H1 (cell line): ENCODE data around the gene SLC27A2. TPM values are rescaled to one million over a fixed set of nuclear protein-coding genes. Genes with fewer than 3 reads are reported as not detected.

Experiments
- CTCF ChIA-PET: fragments of 300-600 bp; sonication (Branson Sonifier 250); formaldehyde crosslinking; loops from one replicate; lab custom pipeline; 2021; ENCODE audit not compliant: partially characterized antibody; lab: Charles Lee
- POLR2A ChIA-PET: fragments of 300-600 bp; sonication (Branson Sonifier 250); formaldehyde crosslinking; loops from one replicate; lab custom pipeline; 2021; ENCODE audit warnings: inconsistent platforms; ENCODE audit not compliant: partially characterized antibody; lab: Charles Lee
- DNase-seq, 2 experiments: peaks; one replicate each; pipeline versions ENCODE4 v3.0.0 to v3.0.0-alpha.2; 2010 to 2022; ENCODE audit warnings: low spot score in 2 of 2, low read depth in 1 of 2, mixed read lengths in 1 of 2
- FAIRE-seq: peaks from 2 replicates; lab custom pipeline; 2011; peaks lifted over from hg19 to GRCh38; lab: Jason Lieb, UNC
- H2AFZ ChIP-seq: 2 replicates; pipeline ENCODE4 v1.8.1; 2012; ENCODE audit warnings: low read length, inconsistent platforms
- H2AK5ac ChIP-seq: 2 replicates; pipeline ENCODE4 v1.6.1; 2013; ENCODE audit warnings: low read depth, low read length
- H2BK120ac ChIP-seq: replicated peaks from 2 replicates; pipeline ENCODE3; 2013; ENCODE audit warnings: low read depth, low read length, inconsistent platforms
- H2BK12ac ChIP-seq: 2 replicates; pipeline ENCODE4 v1.6.1; 2013; ENCODE audit warnings: low read depth, low read length
- H2BK15ac ChIP-seq: 2 replicates; pipeline ENCODE4 v1.6.1; 2013; ENCODE audit warnings: low read length
- H2BK20ac ChIP-seq: 2 replicates; pipeline ENCODE4 v1.6.1; 2013; ENCODE audit warnings: low read length
- H2BK5ac ChIP-seq: 2 replicates; pipeline ENCODE4 v1.6.1; 2013; ENCODE audit warnings: low read depth, low read length
- H3K14ac ChIP-seq: 2 replicates; pipeline ENCODE4 v1.6.1; 2013; ENCODE audit warnings: inconsistent platforms; ENCODE audit not compliant: insufficient read length
- H3K18ac ChIP-seq: 2 replicates; pipeline ENCODE4 v1.6.1; 2013; ENCODE audit warnings: low read length; ENCODE audit errors: extremely low read depth
- H3K23ac ChIP-seq: 2 replicates; pipeline ENCODE4 v1.6.1; 2013; ENCODE audit warnings: inconsistent platforms; ENCODE audit not compliant: insufficient read length
- H3K23me2 ChIP-seq: 2 replicates; pipeline ENCODE4 v1.6.1; 2013; ENCODE audit warnings: low read depth, low read length
- H3K27ac ChIP-seq: 2 replicates; pipeline ENCODE4 v1.6.1; 2011; ENCODE audit warnings: low read depth, low read length, inconsistent platforms
- H3K27me3 ChIP-seq, 4 experiments: replicated peaks in 1 of 4; 1 replicate in 1 of 4; 2 replicates in 3 of 4; pipeline versions ENCODE4 v1.6.1 to v1.8.1; 2011 to 2013; ENCODE audit warnings: low read length in 3 of 4, mild to moderate bottlenecking in 3 of 4, inconsistent platforms in 2 of 4, mixed read lengths in 2 of 4, moderate library complexity in 1 of 4; ENCODE audit not compliant: control insufficient read depth in 3 of 4, insufficient read depth in 3 of 4; ENCODE audit errors: extremely low read depth in 1 of 4
- H3K36me3 ChIP-seq, 4 experiments: 2 replicates each; pipeline versions ENCODE4 v1.6.1 to v1.8.1; 2011 to 2013; ENCODE audit warnings: mild to moderate bottlenecking in 4 of 4, low read length in 3 of 4, moderate library complexity in 2 of 4, control low read depth in 1 of 4, inconsistent platforms in 1 of 4; ENCODE audit not compliant: insufficient read depth in 4 of 4, control insufficient read depth in 2 of 4
- H3K4ac ChIP-seq: replicated peaks from 2 replicates; pipeline ENCODE3; 2013; ENCODE audit warnings: low read length, low read depth, mixed read lengths, inconsistent platforms; ENCODE audit not compliant: insufficient read length
- H3K4me1 ChIP-seq, 4 experiments: replicated peaks in 1 of 4; 1 replicate in 1 of 4; 2 replicates in 3 of 4; pipeline versions ENCODE4 v1.6.1 to v1.8.1; 2011 to 2013; ENCODE audit warnings: low read length in 3 of 4, inconsistent platforms in 2 of 4, mixed read lengths in 1 of 4; ENCODE audit not compliant: insufficient read depth in 4 of 4, control insufficient read depth in 3 of 4
- H3K4me2 ChIP-seq, 2 experiments: 2 replicates each; pipeline versions ENCODE4 v1.6.1 to v1.8.1; 2011 to 2013; ENCODE audit warnings: low read depth in 2 of 2, low read length in 2 of 2, control low read depth in 1 of 2, inconsistent platforms in 1 of 2, mild to moderate bottlenecking in 1 of 2; ENCODE audit not compliant: insufficient read depth in 1 of 2
- H3K4me3 ChIP-seq, 4 experiments: fragments of 200-600, 300-600 bp in 1 of 4; sonication (generic), shearing (Covaris generic), sonication (Bioruptor Twin) in 1 of 4; 2 replicates each; pipeline versions ENCODE4 v1.5.1 to v1.8.1; 2011 to 2016; ENCODE audit warnings: low read length in 4 of 4, low read depth in 3 of 4, control low read depth in 2 of 4, inconsistent platforms in 2 of 4, mild to moderate bottlenecking in 2 of 4, mixed read lengths in 1 of 4, moderate library complexity in 1 of 4; ENCODE audit not compliant: insufficient read depth in 2 of 4; ENCODE audit errors: extremely low read depth in 1 of 4
- H3K56ac ChIP-seq: replicated peaks from 2 replicates; pipeline ENCODE3; 2013; ENCODE audit warnings: low read depth, mild to moderate bottlenecking, mixed read lengths, low read length, inconsistent platforms; ENCODE audit not compliant: insufficient read length
- H3K79me1 ChIP-seq: 2 replicates; pipeline ENCODE4 v1.6.1; 2013; ENCODE audit warnings: low read depth, low read length, control low read depth
- H3K79me2 ChIP-seq, 2 experiments: 2 replicates each; pipeline versions ENCODE4 v1.6.1 to v1.8.1; 2012 to 2013; ENCODE audit warnings: low read length in 2 of 2, mild to moderate bottlenecking in 2 of 2, inconsistent platforms in 1 of 2; ENCODE audit not compliant: insufficient read depth in 2 of 2, control insufficient read depth in 1 of 2
- H3K9ac ChIP-seq, 4 experiments: replicated peaks in 1 of 4; 1 replicate in 1 of 4; 2 replicates in 3 of 4; pipeline versions ENCODE4 v1.6.1 to v1.8.1; 2011 to 2013; ENCODE audit warnings: low read depth in 3 of 4, low read length in 3 of 4, control low read depth in 2 of 4, mild to moderate bottlenecking in 2 of 4, moderate library complexity in 2 of 4, inconsistent platforms in 1 of 4; ENCODE audit errors: extremely low read depth in 1 of 4
- H3K9me3 ChIP-seq, 2 experiments: 2 replicates each; pipeline versions ENCODE4 v1.6.1 to v1.8.1; 2012 to 2013; ENCODE audit warnings: mild to moderate bottlenecking in 2 of 2, moderate library complexity in 2 of 2, control low read depth in 1 of 2, inconsistent platforms in 1 of 2, low read depth in 1 of 2, low read length in 1 of 2, mixed read lengths in 1 of 2; ENCODE audit not compliant: insufficient read depth in 2 of 2
- H4K20me1 ChIP-seq, 2 experiments: replicated peaks in 1 of 2; 2 replicates each; pipeline versions ENCODE3 to v1.8.1; 2011 to 2013; ENCODE audit warnings: inconsistent platforms in 2 of 2, low read length in 2 of 2, mild to moderate bottlenecking in 1 of 2; ENCODE audit not compliant: insufficient read depth in 2 of 2, control insufficient read depth in 1 of 2
- H4K5ac ChIP-seq: 2 replicates; pipeline ENCODE4 v1.6.1; 2013; ENCODE audit warnings: low read length, low read depth, mixed read lengths, inconsistent platforms; ENCODE audit not compliant: insufficient read length
- H4K8ac ChIP-seq: 2 replicates; pipeline ENCODE4 v1.8.0; 2013; ENCODE audit warnings: mild to moderate bottlenecking, moderate library complexity, low read length, inconsistent platforms; ENCODE audit not compliant: insufficient read depth; ENCODE audit errors: extremely low read depth
- H4K91ac ChIP-seq: replicated peaks from 2 replicates; pipeline ENCODE3; 2013; ENCODE audit warnings: low read length, mixed read lengths, inconsistent platforms; ENCODE audit not compliant: insufficient read length
- CTBP2 ChIP-seq: IDR thresholded peaks from 2 replicates; pipeline ENCODE4 v1.7.0; 2011; ENCODE audit warnings: borderline replicate concordance, mild to moderate bottlenecking, moderate library complexity, mixed read lengths, low read length; ENCODE audit not compliant: insufficient read depth, insufficient read length
- KDM1A ChIP-seq: fragments of 200-600, 300-600 bp; sonication (generic); IDR thresholded peaks from 2 replicates; pipeline ENCODE4 v1.7.1; 2016; ENCODE audit warnings: mild to moderate bottlenecking, low read length, borderline replicate concordance
- WGBS, 2 experiments: shearing (Covaris generic) in 1 of 2; methylation state at CpG; one replicate each; pipeline versions ENCODE4 v1.1.6 to v1.1.7; 2013 to 2015; ENCODE audit warnings: low lambda C conversion rate in 2 of 2, mixed read lengths in 2 of 2, inconsistent platforms in 1 of 2, low coverage in 1 of 2, missing lambda C conversion rate in 1 of 2; ENCODE audit not compliant: insufficient replicate concordance in 2 of 2, insufficient coverage in 1 of 2, insufficient read length in 1 of 2; ENCODE audit errors: extremely low coverage in 1 of 2, missing lambda C conversion rate in 1 of 2; 5-methylcytosine and 5-hydroxymethylcytosine counted together
- polyA plus RNA-seq, 7 experiments: library from polyadenylated mRNA; depleted of rRNA in 3 of 7; stranded (reverse) in 5 of 7; unstranded in 2 of 7; fragments of >200 nt in 5 of 7; fragments of 200-250 nt in 2 of 7; gene quantifications; 1 replicate in 5 of 7; 2 replicates in 1 of 7; 4 replicates in 1 of 7; pipeline versions ENCODE4 v1.2.1 to v1.2.3, GENCODE V29; 2011 to 2013; ENCODE audit warnings: missing spikeins in 2 of 7, mixed read lengths in 2 of 7
- small RNA-seq: library from polyadenylated mRNA; stranded (forward); fragments of <200 nt; extraction: miRNeasy Mini kit (QIAGEN cat#:217004); gene quantifications from one replicate; pipeline ENCODE3, GENCODE V24; 2013; ENCODE audit not compliant: insufficient read depth
- total RNA-seq: library from RNA; stranded (reverse); fragmentation: NEBNext Ultra II Directional; extraction: Animal tissue kit (Norgen Biotek cat#: 25700); gene quantifications from 2 replicates; pipeline ENCODE4 v1.2.1, GENCODE V29; 2021

The SLC27A2 gene
- total and polyA plus RNA-seq, 2 of the 8 experiments (the other 6 are each of a cell fraction or from before 2014, with no cell fraction given), result 5.6 to 5.8 TPM

DNA sequence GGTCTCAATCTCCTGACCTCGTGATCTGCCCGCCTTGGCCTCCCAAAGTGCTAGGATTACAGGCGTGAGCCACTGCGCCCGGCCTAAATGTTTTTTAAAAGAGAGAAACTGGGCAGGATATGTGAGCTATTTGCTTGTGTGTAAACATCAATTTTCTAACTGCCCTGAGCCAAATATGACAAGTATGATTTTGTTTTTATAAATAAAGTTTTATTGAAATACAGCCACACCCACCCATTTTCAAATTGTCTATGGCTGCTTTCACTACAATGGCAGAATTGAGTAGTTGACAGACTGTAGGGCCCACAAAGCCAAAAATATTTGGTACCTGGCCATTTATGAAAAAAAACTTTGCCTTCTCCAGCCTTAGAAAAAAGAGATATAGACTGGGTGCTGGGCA lies 99.4 kb downstream of the SLC27A2 start:
- no peak overlapping the region for H3K23ac ChIP-seq
- H3K56ac ChIP-seq, result no peak overlapping the region
- H3K4me3 ChIP-seq, result no peak overlapping the region
- no peak overlapping the region for H3K14ac ChIP-seq
- H2BK12ac ChIP-seq, result no peak overlapping the region
- no peaks in the 10 kb centered on the region for H3K9me3 ChIP-seq
- no peak overlapping the region for H4K5ac ChIP-seq
- H3K79me1 ChIP-seq, result no peaks in the 10 kb centered on the region
- no peak overlapping the region for H2BK120ac ChIP-seq
- no peak overlapping the region for H3K9ac ChIP-seq
- no peaks in the 10 kb centered on the region for H4K20me1 ChIP-seq
- no peak overlapping the region for H3K4ac ChIP-seq
- H3K36me3 ChIP-seq, result peaks cover 0 to 8% (median 0%) of the 10 kb centered on the region in 4 experiments; a peak in 2 of 8 replicates
- H3K27ac ChIP-seq, result no peak overlapping the region
- H3K4me1 ChIP-seq, result no peaks in the 10 kb centered on the region
- H3K4me2 ChIP-seq, result no peak overlapping the region
- no peaks in the 10 kb centered on the region for H3K79me2 ChIP-seq
- no peak overlapping the region for H4K8ac ChIP-seq
- H2BK5ac ChIP-seq, result no peak overlapping the region
- ChIA-PET CTCF (no interaction called here), POLR2A (no interaction called here)
- no peak overlapping the region for H2AK5ac ChIP-seq
- TF ChIP-seq KDM1A (no peak), CTBP2 (no peak)
- no peaks in the 10 kb centered on the region; the same call in 1 of the 2 replicates for H3K23me2 ChIP-seq
- no peak overlapping the region for H2AFZ ChIP-seq
- DNase-seq, result no peak
- H3K18ac ChIP-seq, result no peak overlapping the region
- 100% methylated on average over 3 of the region's 5 CpGs; no CpG with 5 or more reads in 1 of the 2 experiments for WGBS, 2 experiments
- no peak overlapping the region for H4K91ac ChIP-seq
- H2BK15ac ChIP-seq, result no peak overlapping the region
- no peak overlapping the region for H2BK20ac ChIP-seq
- no peaks in the 10 kb centered on the region for H3K27me3 ChIP-seq
- FAIRE-seq, result no peak

Small RNA genes within 50 kb of the gene (small RNA-seq; reads per million reads assigned to genes)
- gene RF00019, result not detected

Other genes with a start within 250 kb of the SLC27A2 start
- gene ATP8B4, start 63.0 kb upstream of the SLC27A2 start, total RNA-seq, result 0.24 and 0.57 TPM in 2 replicates
- 0.17 TPM in 2 replicates for gene ATP8B4, start 63.0 kb upstream of the SLC27A2 start, polyA plus RNA-seq (2011; rRNA removed)
- gene HDC, start 83.5 kb downstream of the SLC27A2 start, total RNA-seq, result 0.22 TPM in 1 of 2 replicates, not detected in the other
- gene HDC, start 83.5 kb downstream of the SLC27A2 start, polyA plus RNA-seq (2011; rRNA removed), result 0.20 and 0.57 TPM in 2 replicates
- gene GABPB1, start 173.0 kb downstream of the SLC27A2 start, total RNA-seq, result 32.3 and 34.3 TPM in 2 replicates
- gene GABPB1, start 173.0 kb downstream of the SLC27A2 start, polyA plus RNA-seq (2011; rRNA removed), result 21.1 and 24.5 TPM in 2 replicates
- gene USP8, start 242.2 kb downstream of the SLC27A2 start, total RNA-seq, result 57.5 and 66.2 TPM in 2 replicates
- gene USP8, start 242.2 kb downstream of the SLC27A2 start, polyA plus RNA-seq (2011; rRNA removed), result 11.5 and 19.9 TPM in 2 replicates